ENCODE data around the gene PPP4R2.

The PPP4R2 gene

DNA sequence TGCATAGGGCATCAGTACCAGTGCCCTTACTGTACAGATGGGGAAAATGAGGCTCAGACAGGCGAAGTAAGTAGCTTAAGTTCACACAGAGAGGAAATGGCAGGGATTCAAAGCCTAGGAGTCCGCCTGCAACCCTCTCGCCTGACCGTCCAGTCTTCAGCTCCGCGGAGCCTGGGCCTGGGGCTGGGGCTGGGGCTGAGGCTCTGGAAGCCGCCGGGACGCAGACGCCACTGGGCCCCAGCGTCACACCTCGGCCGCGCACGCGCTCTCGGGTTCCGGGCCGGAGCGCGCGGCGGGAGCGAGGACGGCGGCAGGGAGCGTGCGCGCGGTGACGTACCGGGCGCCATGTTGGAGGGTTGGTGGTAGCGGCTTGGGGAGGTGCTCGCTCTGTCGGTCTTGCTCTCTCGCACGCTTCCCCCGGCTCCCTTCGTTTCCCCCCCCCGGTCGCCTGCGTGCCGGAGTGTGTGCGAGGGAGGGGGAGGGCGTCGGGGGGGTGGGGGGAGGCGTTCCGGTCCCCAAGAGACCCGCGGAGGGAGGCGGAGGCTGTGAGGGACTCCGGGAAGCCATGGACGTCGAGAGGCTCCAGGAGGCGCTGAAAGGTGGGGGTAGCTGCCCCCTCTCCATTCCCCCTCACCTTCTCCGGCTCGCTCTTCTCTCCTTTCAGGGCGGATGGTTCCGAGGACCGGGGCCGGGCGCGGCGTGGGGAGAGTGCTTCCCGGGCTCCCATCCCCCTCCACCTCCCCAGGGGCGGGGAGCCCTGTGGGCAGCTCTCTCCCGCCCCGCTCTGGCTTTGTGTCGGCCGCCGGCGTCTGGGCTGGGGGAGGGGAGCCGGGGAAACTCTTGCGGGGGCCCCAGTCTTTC lies at the start of gene PPP4R2:
PPP4R2 (plus strand) TSS at position 339 of the 861 bp plus-strand sequence; CDS start at position 566, 227 bp downstream.
- peak; percentile 92 for DNase-seq

- DNase-seq: no peak
Observed at GRCh38 chr3:72947715-72948490, 48.7 kb upstream of the PPP4R2 start.

DNA sequence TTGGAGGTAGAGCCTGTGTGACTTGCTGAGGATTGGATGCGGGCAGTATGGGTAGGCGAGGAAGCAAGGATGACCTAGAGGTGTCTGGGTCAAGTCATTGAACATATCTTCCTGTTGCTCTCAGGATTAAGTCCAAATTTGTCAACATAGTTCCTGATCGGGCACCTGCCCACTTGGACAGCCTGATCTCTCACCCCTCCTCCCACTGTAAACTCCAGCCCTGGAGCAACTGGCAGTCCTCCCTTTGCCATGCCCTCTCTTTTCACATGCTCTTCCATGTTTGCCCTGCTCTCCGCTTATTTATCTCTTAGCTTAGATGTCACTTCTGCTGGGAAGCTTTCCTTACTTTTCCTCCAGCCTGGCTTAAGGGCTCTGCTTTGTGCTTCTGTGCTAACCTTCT lies 47.6 kb upstream of the PPP4R2 start:
- DNase-seq: no peak

GRCh38 chr3:72950372-72950771 lies 46.2 kb upstream of the PPP4R2 start:
- no peak for DNase-seq

- DNase-seq: no peak
Observed at GRCh38 chr3:72950801-72951200, 45.8 kb upstream of the PPP4R2 start.

GRCh38 chr3:72951259-72951722 lies 45.3 kb upstream of the PPP4R2 start:
- DNase-seq: no peak

GRCh38 chr3:72953325-72953956 lies 43.2 kb upstream of the PPP4R2 start:
- peak; percentile 51 for DNase-seq

GRCh38 chr3:72957297-72957696 lies 39.3 kb upstream of the PPP4R2 start:
- no peak for DNase-seq

DNA sequence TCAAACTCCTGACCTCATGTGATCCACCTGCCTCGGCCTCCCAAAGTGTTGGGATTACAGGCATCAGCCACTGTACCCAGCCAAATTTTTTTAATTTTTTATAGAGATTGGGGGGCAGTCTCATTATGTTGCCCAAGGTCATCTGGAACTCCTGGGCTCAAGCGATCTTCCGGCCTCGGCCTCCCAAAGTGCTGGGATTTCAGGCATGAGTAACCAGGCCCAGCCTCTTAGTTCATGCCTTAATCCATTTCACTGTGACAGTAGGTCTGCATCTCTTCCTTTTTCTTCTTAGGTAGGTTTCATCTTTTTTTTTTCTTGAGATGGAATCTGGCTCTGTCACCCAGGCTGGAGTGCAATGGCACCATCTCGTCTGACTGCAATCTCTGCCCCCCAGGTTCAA lies 37.3 kb upstream of the PPP4R2 start:
- DNase-seq: no peak

GRCh38 chr3:72960812-72961518 lies 35.6 kb upstream of the PPP4R2 start:
- DNase-seq: peak; percentile 15

- DNase-seq: no peak
Observed at GRCh38 chr3:72961752-72962151, 34.9 kb upstream of the PPP4R2 start.

DNA sequence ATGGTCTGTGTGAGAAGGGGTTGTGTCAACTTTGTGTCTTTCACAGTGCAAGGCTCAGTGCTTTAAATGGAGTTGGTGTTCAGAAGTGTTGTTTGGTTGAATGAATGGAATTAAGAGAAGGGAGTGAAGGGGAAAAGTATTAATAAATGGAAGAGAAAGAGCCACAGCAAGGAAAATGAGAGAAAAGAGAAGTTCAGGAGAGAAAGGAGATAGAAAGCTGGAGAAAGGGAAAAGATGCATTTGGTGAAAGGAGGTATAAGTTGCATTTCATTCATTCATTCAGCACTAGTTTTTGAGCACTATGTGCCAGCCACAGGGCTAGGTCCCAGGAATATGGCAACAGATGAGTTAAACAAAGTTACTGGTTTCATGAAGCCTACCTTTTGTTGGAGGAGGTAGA lies 34.3 kb upstream of the PPP4R2 start:
- DNase-seq: no peak

GRCh38 chr3:72964633-72965032 lies 32.0 kb upstream of the PPP4R2 start:
- DNase-seq: no peak

GRCh38 chr3:72968266-72968664 lies 28.3 kb upstream of the PPP4R2 start:
- no peak for DNase-seq

- no peak for DNase-seq
Observed at GRCh38 chr3:72969766-72970165, 26.8 kb upstream of the PPP4R2 start.

DNA sequence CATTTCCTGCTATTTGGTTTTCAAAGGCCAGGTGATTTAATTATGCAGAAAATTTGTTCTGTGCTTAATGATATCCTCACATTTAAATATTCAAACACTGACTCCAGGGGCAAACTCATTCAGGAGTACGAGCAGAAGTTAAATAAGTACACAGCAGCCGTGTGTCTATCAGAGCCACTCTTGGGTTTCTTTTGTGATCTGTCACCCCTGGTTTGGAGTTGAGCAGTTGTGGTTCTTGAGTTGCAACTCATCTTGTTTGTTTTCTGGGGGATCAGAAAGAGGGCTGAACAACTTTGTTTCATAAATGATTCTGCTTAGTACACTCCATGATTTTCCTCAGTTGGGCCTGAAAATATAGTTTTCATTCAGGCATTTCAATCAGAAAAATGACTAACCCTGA lies 25.7 kb upstream of the PPP4R2 start:
- DNase-seq: no peak

DNA sequence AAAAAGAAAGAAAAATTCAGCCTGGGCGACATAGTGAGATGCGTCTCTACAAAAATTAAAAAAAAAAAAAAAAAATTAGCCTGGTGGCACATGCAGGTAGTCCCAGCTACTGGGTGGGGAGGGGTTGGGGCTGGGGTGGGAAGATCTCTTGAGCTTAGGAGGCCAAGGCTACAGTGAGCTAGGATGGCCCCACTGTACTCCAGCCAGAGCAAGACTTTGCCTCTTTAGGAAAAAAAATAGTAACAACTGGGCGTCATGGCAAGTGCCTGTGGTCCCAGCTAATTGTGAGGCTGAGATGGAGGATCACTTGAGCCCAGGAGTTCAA lies 23.9 kb upstream of the PPP4R2 start:
- no peak for DNase-seq

- no peak for DNase-seq
Observed at GRCh38 chr3:72973031-72973723, 23.4 kb upstream of the PPP4R2 start.

GRCh38 chr3:72973786-72974185 lies 22.8 kb upstream of the PPP4R2 start:
- no peak for DNase-seq

GRCh38 chr3:72974956-72975355 lies 21.7 kb upstream of the PPP4R2 start:
- DNase-seq: no peak

- no peak for DNase-seq
Observed at GRCh38 chr3:72976281-72976741, 20.3 kb upstream of the PPP4R2 start.

All from hematopoietic multipotent progenitor cell treated with erythropoietin and hydrocortisone succinate and interleukin-3 and kit ligand, for 6 days (in vitro differentiated cells).